ENCODE data around the gene FOXG1.

DNA sequence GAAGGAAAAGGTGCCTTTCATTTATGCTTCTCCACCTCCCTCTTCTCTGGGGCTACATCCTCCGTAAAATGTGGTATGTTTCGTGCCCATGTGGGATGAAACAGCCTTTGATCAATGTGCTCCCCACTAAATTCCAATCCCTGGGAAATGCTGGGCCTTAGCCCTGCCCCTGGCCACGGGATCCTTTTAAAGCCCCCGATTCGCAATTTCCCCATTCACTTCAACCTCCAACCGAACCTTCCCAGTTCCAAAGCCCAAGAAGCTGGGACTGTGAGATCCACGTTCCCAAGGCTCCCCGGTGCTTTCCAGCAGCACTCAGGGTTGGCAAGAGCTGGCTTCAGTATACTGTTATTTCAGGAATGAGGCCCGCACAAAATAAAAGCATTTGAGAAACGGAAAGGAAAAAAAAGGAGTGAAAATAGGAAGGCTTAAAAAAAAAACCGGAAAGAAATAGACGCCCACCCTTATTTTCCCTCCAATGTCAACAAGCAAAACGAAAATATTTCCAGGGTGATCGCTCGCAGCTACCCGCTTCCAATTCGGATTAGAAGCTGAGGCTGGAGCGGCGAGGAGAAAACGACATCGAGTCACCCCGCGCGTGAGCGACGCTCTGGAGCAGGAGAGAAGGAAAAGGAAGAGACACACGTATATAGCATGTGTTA is 1.3 kb upstream of the FOXG1 start:
- TF ChIP-seq, protein P1, sequence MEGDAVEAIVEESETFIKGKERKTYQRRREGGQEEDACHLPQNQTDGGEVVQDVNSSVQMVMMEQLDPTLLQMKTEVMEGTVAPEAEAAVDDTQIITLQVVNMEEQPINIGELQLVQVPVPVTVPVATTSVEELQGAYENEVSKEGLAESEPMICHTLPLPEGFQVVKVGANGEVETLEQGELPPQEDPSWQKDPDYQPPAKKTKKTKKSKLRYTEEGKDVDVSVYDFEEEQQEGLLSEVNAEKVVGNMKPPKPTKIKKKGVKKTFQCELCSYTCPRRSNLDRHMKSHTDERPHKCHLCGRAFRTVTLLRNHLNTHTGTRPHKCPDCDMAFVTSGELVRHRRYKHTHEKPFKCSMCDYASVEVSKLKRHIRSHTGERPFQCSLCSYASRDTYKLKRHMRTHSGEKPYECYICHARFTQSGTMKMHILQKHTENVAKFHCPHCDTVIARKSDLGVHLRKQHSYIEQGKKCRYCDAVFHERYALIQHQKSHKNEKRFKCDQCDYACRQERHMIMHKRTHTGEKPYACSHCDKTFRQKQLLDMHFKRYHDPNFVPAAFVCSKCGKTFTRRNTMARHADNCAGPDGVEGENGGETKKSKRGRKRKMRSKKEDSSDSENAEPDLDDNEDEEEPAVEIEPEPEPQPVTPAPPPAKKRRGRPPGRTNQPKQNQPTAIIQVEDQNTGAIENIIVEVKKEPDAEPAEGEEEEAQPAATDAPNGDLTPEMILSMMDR (conservative IDR thresholded peaks at IDR 0.05; ENCODE audit: low read depth, low read length) = no peak
- TF ChIP-seq EZH2phosphoT487 (IDR thresholded peaks at IDR 0.05; ENCODE audit: borderline replicate concordance, low read length) (no peak), EZH2 (IDR thresholded peaks at IDR 0.05; ENCODE audit: low read length, unreplicated experiment) (no peak)

Data from PC-3 (cell line).